ENCODE data around the gene TEAD3. TPM values are rescaled to one million over a fixed set of nuclear protein-coding genes. Genes with fewer than 3 reads are reported as not detected.

Gene TEAD3
- total RNA-seq, 1 experiment from 2014 or later: 7.3 TPM

DNA sequence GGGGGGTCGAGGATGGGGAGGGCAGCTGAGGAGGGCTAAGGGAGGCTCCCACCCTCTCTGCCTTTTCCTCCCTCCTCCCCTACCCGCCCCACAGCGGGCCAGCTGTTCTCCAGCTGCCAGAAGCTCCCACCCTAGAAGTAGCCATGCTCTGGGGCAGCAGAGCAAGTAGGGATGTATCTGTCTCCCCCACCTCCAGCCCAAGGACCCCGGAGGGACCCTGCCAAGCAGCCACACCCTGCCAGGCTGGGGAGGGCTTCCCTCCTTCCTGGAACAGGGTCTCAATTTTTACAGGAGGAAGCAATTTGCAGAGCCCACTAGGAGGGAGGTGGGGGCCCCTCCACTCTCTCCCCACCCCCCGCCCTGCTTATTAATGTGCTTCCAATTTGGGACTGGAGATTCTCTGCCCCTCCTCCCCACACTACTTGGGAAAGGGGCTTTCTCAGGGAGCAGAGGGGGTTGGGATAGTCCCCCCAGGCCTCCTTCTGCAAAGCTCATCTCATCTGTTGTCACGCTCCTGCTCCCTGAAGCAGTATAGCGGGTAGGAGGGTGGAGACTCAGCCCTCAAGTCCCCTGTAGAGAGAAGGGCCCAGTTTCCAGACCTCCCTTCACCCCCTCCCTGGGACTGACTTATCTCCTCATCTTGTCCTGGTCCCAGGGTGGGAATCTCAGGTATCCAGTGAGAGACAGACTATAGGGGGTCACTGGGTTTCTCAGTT, 4.5 kb downstream of the TEAD3 start:
- no peak for DNase-seq (ENCODE audit: low read depth)

DNA sequence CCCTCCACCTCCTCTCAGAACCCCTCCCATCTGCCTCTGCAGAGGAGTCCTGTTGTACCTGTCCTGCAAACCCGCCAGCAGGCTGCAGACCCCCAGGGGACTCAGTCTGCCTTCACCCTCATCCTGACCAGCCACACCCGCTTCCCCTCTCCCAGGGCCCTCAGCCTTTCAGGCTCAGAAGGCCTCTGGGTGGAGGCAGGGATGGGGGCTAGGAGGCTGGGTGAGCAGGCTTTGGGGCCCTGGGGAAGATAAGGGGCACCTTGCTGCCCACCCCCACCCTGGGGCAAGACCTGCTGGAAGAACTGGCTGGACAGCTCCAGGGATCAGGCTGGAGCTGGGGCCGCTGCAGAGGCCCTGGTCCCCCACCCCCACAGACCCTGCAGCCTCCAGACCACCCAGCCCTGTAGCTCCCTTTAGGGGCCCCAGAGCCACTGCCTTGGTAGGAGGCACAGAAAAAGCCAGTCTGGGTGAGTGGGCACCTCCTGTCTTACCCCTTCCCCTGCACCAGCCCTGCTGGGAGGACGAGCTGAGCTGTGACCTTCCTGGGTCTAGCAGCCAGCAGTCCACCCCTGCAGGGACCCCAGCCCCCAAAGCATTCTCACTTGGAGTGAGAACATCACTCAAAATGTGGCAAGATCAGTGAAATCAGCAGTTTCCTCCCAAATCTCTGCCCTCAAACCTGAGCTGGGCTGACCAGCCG, 5.2 kb downstream of the TEAD3 start:
- no peak for DNase-seq (ENCODE audit: low read depth)

DNA sequence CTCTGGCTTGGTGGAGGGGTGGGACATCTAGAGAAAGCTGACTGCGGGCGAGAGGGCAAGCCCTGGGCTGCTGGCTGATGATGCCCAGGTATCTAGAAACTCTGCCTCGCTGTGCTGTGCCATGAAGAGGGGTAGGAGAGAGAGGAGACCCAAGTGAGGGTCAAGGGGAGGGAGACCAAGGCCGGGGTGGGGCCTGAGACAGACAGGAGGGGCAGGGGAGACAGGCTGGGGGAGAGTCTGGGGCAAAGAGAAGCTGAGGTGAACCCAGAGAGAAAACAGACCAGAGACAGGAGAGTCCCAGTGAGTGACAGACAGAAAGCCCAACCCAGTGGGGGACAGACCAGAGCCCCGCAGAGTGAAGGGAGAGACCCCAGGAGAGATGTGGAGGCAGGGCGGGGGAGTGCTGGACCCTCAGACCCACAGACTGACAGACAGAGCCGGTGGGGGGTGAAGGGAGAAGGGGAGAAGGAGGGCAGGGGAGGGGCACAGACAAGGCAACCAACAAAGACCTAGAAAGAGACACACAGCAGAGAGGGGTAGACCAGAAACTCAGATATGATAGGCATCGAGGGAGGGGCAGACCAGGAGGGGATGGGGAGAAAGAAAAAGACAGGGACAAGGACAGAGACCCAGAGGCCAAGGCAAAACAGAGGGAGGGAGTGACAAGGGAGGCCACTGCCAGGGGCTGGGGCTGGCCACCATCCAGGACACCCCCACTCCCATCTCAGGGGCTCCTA, 5.9 kb downstream of the TEAD3 start:
- no peak for DNase-seq (ENCODE audit: low read depth)

DNA sequence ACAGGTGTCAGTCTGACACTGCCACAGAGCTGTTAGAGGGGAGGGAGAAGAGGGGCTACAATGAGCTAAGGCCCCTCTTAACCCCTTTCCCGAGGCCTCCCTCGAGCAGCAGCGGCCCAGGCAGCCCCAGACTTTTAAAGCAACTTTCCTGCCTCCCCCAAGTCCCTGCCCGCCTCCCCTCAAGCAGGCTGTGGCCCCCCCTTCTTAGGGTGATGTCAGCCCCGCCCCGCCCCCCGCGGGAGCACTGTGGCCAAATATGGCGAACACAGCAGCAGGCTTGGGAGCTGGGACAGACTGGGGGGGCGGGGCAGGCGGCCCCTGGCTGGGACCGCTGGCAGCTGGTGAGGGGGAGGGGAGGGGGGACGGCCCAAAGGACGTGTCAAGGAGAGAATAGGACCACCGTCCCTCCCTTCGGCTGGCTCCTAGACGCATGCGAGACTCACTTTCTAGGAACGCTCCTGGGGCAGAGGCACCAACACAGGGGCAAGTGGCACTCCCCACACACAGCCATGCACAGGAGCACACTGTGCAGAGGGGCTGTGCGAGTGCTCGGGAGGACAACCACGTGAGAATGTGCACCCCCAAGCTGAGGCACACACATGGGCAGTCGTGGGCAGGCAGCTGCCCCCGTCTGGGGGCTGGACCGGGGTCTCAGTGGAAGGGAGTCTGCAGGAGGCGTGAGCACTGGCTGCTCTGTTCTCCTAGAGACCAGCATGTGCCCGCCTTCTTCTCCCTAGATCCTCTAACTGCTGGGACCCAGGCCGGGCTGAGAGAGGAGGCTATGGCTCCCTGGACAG, 6.7 kb downstream of the TEAD3 start:
- peak; percentile 42 for DNase-seq (ENCODE audit: low read depth)

DNA sequence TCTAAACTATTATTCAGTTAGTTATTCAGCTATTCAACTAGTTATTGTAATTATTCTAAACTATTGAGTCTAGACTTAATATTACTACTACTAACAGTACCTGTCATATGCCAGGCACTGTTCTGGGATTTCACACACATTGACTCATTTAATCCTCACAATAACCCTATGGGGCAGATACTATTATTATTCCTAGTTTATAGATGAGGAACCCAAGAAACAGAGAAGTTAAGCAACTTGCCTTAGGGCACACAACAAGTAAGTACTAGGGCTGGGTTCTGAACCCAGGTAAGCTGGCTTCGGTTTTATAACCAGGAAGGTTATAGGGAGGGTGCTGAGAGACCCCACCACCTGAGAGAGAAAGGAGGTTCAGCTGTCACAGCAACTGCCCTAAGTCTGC, 7.8 kb downstream of the TEAD3 start:
- no peak for DNase-seq (ENCODE audit: low read depth)

DNA sequence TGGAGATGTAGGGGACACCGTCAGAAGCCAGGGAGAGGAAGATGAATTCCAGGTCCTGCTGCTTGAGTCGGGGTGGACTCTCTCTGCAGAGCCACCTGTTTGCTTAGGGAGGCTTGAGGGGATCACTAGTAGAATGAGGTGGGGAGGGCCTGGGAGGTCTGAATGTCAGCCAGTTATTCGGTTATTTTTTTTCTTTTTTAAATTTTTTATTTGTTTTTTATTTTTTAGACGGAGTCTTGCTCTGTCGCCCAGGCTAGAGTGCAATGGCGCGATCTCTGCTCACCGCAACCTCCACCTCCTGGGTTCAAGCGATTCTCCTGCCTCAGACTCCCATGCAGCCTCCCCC, 8.4 kb downstream of the TEAD3 start:
- DNase-seq (ENCODE audit: low read depth): no peak

DNA sequence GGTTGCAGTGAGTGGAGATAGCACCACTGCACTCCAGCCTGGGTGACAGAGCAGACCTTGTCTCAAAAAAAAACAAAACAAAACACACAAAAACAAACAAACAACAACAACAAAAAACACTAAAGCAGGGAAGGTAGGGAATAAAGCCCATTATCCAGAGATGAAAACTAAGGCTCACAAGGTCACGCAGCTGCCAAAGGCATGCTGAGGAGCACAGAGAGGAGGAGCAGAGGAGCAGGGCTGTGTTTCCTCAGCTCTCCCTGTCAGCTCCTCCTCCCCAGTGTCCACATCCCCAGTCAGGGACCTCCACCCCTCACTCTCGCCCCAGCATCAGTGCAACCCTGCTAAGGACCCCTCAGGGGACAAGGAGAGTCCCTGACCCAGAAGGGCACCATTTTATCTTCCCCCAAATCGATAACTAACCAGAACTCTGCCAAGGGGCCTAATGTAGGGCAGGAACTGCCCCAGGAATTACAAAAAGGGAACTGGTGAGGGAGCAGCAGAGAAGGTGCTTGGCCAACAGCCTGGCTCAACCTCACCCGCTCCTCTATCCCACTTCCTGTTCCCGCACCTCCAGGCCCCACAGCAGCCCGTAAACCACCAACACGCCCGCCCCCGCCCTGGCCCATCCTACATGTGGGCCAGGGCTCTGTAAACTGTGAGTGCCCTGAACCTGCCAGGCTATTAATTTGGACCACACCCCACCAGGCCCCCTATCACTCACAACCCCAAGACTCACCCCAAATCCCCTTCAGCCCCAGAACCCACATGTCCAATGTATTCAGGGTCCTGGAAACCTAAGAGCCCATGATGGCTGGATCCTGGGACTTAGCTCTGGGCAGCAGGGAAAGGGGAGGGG, 9.0 kb downstream of the TEAD3 start:
- DNase-seq (ENCODE audit: low read depth): peak; percentile 67

DNA sequence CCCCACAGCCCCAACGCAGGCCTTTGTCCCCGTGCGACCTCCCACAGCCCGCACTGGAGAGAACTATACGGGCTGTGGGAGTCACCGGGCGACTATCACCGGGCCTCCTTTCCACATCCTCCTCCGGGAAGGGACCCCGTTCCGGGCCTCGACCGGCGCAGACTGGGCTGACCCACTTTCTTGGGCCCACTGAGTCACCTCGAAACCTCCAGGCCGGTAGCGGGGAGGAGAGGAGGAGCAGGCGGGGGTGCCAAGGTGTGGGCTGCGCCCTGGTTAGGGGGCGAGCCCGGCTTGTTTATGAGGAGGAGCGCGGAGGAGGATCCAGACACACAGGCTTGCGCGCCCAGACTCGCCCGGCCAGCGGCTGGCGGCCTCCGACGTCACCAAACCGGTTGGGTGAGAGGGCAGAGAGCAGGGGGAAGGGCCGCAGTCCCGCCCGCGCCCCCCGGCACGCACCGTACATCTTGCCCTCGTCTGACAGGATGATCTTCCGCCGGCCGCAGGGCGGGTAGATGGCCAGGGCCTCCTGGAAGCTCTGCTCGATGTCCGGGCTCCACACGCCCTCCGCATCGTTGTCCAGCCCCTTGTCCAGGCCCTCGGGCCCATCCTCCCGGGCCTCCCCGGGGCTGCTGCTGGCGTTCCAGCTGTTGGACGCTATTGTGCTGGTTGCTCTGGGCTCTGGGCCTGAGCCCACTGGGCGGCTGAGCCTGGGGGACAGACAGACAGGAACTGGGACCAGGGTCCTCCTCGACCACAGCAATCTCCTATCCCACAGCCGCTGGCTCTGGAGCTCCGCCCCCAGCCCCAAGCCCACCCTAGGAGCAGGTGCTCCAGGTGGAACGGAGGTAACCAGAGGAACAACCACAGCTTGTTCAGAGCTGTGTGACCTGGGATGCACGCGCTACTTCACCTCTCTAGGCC, 10.6 kb downstream of the TEAD3 start:
- DNase-seq (ENCODE audit: low read depth): no peak

DNA sequence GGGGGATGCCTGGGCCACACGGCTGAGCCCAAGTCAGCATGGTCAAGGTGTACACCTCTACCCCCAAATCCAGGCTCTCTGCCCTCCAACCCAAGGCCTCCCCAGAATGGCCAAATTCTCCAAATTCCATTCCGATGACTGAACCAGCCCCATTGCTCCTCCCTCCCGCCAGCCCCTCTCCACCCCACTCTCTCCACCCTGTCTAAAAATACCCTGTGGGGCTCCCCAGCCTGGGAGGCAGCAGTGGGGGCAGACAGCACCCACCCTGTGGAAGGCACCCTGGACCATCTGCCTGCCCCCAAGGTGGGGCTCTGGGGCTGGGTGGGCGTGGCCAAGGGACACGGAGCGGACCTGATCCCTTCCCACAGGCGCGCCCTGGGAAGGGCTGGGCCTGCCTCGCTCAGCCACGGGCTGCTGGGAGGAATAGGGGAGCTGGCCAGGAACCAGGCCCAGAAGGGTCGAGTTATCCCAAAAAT, 11.4 kb downstream of the TEAD3 start:
- peak; percentile 53 for DNase-seq (ENCODE audit: low read depth)

DNA sequence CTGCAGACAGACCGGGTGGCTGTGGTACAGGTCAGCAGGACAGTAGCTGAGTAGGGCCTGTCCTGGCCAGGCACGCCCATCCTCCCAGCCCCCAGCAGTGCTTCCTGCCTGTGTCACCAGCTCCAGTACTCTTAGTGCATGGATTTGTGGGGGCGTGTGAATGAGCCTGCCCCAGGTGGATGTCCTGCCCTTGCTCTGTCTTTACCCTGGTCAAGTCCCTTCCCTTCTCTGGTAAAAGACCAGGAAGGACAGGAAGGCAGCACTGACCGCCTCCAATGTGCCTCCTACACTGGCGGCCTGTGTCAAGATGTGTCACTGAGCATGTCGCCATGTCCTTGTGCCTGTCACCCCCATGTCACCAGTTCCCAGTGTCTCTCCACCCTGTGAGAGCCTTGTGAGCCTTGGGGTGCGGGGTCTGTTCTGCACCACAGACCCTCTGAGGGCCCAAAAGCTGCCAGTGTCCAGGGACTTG, 11.9 kb downstream of the TEAD3 start:
- DNase-seq (ENCODE audit: low read depth): peak; percentile 71

DNA sequence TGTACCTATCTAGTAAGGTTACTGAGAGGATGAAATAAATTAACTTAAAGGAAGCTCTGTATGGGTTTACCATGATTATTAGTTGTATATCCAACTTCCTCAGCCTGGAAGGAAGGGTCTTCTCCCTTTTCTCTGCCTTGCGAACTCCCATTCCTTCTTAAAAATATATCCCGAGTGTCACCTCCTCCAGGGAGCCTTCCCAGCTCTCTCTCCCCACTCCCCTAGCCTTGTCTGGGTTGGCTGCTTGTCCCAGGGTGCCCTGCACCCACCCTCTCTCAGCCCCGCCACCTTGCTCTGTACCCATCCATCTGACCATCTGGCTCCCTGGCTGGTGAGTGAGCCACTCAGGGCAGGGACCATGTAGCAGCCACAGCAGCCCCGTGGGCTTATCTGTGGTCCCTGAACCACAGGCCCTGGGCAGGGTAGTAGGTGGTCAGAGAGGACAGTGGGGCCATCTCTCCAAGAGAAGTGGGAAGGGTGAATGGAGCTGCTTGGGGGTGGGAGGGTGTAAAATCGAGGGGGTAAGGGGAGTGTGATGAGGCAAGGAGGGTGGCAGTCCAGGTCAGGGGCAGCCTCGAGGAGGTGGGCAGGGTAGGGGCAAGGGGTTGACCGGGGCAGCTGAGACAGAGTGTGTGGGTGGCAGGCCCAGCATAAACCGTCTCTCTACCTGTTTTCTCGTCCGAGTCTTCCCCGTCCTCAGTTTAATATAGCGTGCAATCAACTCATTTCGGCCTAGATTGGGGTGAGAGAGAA, 12.8 kb downstream of the TEAD3 start:
- DNase-seq (ENCODE audit: low read depth): no peak

DNA sequence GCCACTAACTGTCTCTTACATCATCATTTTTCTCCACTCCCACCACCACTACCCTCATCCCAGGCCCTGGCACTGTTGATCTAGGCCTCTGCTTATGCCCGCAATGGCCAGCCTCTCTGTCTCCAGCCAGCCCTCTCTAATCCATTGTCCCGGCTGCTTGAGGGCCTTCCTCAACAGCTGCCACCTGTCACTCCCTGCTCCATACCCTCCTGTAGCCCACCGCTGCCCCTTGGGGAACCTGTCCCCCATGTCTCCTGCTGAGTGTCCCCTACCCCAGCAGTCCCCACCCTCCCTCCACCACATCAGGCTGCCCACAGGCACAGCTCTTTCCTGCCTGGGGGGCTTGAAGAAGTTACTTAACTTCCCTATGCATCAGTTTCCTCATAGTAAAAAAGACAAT, 13.4 kb downstream of the TEAD3 start:
- DNase-seq (ENCODE audit: low read depth): no peak

DNA sequence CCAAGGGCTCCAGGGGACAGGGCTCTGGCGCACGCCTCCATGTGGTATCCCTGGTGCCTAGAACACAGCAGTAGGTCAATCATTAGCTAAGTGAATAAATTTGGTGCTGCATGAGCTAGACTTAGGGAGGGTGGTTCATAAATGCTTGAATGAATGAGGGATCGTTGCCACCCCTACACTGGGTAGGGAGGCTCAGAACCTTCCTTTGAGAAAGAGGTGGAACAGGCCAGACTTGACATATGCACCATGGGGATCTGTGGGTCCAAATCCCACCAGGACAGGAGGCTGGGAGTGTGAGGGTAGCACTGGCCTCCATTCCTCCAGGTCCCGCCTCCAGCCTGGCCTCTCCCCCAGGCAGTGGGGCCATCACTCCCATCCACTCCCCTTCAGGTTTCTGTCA, 13.8 kb downstream of the TEAD3 start:
- no peak for DNase-seq (ENCODE audit: low read depth)

DNA sequence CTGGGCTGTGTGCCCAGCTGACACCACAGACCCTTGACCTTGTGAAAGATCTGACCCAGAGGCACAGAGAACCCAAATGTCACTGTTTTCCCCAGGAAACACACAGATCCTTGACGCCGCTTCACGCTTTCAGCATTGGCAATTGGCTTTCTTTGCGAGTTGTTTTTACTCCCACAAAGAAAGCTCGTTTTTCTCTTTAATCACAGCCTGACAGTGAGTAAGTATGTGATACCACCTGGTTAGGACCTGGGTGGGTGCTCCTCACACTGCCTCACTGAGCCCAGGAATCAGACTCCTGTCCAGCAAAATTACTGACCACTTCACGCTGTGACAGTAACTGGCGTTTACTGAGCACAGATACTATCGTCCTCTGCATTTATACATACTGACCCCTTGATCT, 15.7 kb downstream of the TEAD3 start:
- DNase-seq (ENCODE audit: low read depth): no peak

DNA sequence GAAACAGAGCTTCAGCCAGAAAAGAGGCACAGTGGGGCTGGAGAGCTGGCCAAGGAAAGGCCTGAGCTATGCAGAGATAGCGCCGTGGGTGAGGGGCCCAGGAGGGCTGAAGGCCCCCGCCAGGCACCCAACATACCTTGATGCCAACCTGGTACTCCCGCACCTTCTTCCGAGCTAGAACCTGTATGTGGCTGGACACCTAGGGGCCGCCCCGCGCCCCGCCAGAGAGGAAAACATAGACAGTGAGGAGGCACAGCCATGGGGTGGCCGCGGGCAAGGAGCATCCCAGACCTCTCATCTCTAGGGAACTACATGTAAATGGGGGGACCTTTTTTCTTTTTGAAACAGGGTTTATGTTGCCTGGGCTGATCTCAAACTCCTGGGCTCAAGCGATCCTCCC, 16.7 kb downstream of the TEAD3 start:
- DNase-seq (ENCODE audit: low read depth): no peak

DNA sequence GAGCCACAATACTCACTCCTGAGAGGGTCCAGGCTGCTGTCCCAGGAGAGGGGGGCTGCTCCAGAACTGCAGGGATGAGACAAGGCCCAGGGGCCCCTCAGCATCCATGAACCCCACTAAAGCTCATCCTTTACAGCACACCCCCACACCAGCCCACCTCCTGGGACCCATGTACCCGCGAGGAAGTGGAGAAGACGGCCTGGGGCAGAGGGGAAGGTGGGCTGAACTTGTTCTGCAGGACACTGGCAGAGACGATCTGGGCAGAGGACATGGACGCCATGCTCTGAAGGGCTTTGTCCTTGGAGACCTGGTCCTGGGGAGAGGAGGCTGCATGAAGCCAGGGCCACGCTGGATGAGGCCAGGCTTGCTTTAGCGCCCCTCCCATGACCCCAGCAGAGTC, 18.6 kb downstream of the TEAD3 start:
- DNase-seq (ENCODE audit: low read depth): no peak

DNA sequence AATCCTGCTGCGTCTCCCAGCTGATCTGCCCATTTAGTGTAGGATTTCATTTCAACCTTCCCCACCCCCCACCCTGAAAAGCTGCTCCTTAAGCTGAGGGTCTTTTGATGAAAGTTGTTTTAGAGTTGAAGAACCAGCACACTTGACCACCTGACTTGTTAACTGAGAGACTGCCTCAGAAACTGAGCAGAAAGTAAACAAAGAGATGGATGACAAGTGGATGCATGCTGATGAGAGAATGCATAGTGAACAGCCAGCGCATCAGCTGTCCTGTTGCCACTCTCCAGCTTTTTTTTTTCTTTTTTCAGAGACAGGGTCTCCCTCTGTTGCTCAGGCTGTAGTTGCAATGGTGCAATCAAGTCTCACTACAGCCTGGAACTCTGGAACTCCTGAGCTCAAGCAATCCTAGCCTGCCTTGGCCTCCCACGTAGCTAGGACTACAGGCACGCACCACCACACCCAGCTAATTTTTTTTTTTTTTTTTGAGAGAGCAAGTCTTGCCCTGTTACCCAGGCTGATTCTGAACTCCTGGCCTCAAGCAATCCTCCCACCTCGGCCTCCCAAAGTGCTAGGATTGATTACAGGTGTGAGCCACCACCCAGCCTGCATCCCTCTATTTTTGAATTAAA, 19.2 kb downstream of the TEAD3 start:
- no peak for DNase-seq (ENCODE audit: low read depth)

DNA sequence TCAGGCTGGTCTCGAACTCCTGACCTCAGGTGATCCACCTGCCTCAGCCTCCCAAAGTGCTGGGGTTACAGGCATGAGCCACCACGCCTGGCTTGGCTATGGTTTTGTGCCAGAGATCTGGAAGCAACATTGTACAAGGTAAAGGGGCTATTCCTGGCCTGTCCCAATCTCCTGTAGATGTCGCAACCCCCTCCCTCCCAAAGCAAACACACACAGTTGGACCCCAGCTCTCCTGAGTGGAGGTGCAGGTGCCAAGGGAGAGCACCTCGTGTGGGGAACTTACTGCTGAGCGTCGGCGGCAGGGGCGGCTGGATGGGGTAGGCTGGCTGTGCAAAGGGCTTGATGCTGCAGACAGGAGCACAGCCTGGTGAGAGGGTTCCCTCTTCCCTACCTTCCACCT, 19.9 kb downstream of the TEAD3 start:
- no peak for DNase-seq (ENCODE audit: low read depth)

DNA sequence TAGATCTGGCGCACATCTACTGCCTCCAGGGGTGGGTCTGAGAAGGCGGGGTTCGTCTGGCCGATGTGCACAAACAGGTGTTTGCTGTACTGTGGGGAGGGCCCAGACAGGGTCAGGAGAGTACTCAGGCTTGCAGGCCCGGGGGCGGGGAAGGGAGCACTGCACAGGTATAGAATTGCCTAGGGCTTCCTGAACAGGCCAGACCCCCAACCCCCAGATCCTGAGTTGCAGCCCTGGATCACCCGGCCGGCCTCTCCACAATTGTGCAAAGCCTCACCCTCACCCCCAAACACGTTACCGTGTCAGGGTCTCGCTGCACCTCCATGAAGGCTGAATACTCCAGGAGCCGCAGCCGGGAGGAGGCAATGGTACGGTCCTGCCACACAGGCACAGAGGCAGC, 20.9 kb downstream of the TEAD3 start:
- DNase-seq (ENCODE audit: low read depth): no peak

All from Daoy (cell line).